22Rv1 (cell line): Measurements from ENCODE around the gene PPP6R2.
"Not testable (repeated sequence)": the region's sequence is repeated elsewhere in the genome, so short reads cannot be mapped to it uniquely, and the experiment has no call there.

Experiments
- CTCF ChIP-seq: fragments of 450-650 bp; IDR thresholded peaks from 2 replicates; pipeline ENCODE4 v1.5.1; 2017; ENCODE audit warnings: mild to moderate bottlenecking
- ZFX ChIP-seq: fragments of 450-650 bp; IDR thresholded peaks from 2 replicates; pipeline ENCODE4 v1.6.1; 2017; ENCODE audit warnings: antibody characterized with exemption, borderline replicate concordance

- TF ChIP-seq CTCF, ZFX: not testable (repeated sequence)
Measured at GRCh38 chr22:50432877-50433510, 89.9 kb downstream of the PPP6R2 start.
